G401.6 (cell line): ENCODE data around the gene RIC3.

Source experiments
- FAIRE-seq: peaks from 2 replicates; lab custom pipeline; 2012; peaks lifted over from hg19 to GRCh38; lab: Jason Lieb, UNC

The RIC3 gene

GRCh38 chr11:8168485-8169257, at the start of gene RIC3:
RIC3 (minus strand) TSS chr11:8169025; CDS start chr11:8168989, 36 bp downstream.
- no peak for FAIRE-seq

DNA sequence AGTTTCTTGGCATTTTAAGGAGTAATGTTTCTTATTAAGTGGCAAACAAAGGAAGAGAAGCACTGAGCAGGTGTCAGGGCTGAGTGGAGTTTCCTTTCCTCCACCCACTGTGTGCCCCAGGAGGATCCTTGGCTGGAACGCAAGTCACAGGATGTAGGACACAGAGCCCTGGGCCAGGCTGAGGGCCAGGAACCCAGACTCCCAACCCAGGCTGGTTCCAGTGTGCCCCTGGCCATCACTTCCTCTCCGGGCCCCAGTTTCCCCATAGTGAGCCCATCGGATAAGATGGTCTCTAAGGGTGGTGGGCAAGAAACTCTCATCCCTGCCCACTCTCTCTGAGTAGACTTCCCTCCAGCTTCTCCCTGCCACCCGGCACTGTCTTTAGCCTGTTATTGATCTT, 49.6 kb upstream of the RIC3 start:
- no peak for FAIRE-seq

DNA sequence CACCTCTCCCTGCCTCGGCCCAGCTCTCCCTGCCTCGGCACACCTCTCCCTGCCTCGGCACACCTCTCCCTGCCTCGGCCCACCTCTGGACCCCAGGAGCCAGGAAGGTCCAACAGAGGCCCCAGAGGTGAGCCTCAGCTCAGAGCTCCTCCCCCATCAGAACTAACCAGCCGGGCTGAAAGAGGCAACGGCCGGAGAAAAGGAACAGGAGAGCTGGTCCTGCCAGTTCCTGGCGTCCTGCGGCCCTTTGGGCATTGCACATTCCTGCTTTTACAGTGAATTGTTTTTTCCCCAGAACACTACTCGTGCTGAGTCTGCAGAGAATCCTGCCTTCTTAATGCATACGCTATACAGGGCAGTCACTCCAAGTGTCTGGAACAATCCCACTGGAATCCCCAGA, 49.1 kb upstream of the RIC3 start:
- FAIRE-seq = no peak

DNA sequence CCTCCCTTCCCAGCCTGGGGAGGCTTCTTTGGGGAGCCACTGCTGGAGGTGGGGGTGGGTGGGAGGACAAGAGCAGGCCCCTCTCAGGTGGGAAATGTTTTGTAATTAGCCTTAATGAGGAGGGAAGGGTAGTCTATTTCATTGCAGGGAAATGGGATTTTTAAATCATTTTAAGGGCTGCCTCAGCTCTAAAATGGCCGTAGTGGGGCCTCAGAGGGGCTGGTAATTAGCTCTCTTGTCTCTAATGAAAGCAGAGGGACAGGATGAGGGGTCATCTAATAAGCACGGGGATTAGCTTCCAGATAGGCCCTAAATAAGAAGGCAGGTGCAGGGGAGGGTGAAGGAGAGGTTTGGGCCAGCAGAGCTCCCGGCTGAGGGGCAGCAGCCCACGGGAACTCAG, 48.3 kb upstream of the RIC3 start:
- no peak for FAIRE-seq

DNA sequence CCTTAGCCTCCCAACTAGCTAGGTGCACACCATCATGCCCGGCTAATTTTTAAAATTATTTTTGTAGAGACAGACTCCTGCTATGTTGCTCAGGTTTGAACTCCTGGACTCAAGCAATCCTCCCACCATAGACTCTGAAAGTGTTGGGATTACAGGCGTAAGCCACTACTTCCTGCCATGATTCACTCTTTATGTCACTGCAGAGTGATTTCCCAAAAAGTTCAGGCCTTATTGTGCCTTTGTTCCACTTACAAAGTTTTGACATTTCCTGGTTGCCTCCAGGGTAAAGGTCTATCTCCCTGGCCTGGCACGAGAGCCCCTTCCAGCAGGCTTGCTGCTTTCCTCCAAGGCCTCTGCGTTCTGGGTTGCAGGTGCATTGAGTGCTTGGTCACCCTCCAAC, 44.6 kb upstream of the RIC3 start:
- no peak for FAIRE-seq

GRCh38 chr11:8209208-8209807, 40.5 kb upstream of the RIC3 start:
- FAIRE-seq = no peak

GRCh38 chr11:8207080-8208000, 38.5 kb upstream of the RIC3 start:
- no peak for FAIRE-seq

GRCh38 chr11:8206251-8207079, 37.6 kb upstream of the RIC3 start:
- no peak for FAIRE-seq

DNA sequence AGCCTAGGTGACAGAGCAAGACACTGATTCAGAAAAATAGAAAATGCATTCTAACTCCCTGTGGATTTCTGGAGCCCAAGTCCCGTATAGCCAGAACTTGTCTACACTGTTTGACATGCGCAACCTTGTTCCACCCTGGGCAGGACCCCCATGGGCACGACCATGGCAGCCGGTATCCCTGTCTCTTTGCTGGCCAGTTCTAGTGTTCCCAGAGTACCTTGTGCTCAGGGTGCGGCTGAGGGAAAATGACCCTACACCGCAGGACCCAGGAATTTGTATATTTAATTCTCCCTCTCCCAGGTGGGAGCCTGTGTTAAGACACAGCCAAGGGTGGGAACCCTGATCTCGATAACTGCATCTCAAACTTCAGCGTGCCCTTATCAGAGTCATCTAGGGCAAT, 36.7 kb upstream of the RIC3 start:
- FAIRE-seq = no peak

GRCh38 chr11:8204596-8204995, 35.8 kb upstream of the RIC3 start:
- no peak for FAIRE-seq

GRCh38 chr11:8204025-8204424, 35.2 kb upstream of the RIC3 start:
- no peak for FAIRE-seq

DNA sequence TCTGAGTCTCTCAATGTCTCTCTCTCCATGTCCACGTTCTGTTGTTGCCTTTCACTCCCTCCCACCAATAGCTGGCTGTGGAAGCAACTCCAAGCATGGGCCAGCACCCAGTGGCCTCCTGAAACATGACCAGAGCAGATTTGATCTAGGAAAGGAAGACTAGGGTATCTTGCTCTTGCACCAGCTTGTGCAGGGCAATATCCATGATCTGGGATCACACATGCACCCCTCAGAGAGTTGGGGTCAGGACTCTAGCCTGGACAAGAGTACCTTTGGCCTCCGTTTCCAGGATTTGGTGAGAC, 34.5 kb upstream of the RIC3 start:
- FAIRE-seq = no peak

- FAIRE-seq = no peak
Observed at GRCh38 chr11:8202516-8203413, 33.9 kb upstream of the RIC3 start.

DNA sequence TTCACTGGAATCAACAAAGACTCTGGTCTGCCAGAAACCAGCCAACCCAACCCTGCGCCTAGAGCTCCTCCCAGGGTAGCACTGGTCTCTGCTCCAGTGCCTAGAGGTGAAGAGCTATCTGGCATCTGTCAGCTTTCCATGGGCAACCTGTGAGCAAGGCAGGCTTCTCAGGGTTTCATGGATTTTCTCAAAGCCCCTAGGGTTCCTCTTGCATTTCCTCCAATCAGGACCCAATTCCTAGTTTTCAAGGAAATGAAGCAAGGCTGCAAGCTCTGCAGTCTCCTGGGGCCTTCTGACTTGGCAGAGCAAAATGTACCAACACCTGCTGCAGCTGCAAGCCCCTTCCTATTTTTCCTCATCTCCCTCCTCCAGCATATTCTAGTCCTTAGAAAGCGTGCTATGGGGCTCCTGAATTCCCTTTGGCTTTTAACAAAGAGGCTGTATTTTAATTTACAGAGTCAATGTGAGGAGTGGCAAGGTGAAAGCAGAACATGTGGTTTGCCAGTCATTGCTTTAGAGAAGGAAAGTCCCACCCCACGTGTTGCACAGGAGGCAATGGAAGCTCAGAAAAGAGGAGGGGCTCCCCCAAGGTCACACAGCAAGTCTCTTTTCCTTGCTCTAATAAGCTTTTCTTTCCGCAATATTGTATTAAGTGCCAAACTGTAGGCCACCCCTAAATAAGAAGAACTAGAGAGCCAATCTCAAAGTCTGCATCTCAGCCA, 33.0 kb upstream of the RIC3 start:
- FAIRE-seq = no peak

GRCh38 chr11:8199676-8200075, 30.9 kb upstream of the RIC3 start:
- no peak for FAIRE-seq

DNA sequence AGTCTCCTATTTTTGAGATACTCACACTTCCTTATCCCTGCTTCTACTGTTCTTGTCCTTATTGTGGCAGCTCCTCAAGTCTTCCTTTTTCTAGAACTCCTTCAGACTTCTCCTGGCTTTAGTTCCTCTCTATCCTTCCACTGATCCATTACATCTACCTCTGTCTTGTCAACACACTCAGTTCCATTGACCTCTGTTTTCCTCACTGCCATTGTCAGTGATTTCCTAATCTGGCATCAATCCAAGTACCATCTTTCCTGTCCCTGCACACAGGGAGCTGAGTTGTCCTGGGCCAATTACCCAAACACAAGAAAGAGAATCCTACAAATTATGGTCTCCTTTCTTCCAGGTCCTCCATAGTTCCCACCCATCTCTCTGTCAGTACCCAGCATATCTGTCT, 27.9 kb upstream of the RIC3 start:
- no peak for FAIRE-seq

DNA sequence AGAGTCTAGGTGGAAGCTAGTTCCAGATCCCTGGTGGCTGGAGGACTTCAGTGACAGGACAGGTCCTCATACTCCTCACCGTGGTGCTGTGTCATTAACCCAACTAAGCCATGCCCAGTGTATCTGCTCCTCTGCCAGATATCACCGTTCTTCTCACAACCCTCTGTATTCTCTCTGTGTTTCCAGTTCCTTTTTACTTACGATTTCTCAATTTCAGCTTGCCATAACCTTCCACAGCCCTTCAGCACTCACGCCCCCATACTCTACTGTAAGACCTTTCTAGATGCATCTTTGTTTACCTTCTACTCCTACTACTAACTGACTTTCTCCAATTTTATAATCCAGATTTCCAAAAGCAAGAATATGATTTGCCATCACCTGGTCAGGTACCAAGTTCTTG, 26.1 kb upstream of the RIC3 start:
- no peak for FAIRE-seq

- no peak for FAIRE-seq
Observed at GRCh38 chr11:8192896-8193209, 24.0 kb upstream of the RIC3 start.

DNA sequence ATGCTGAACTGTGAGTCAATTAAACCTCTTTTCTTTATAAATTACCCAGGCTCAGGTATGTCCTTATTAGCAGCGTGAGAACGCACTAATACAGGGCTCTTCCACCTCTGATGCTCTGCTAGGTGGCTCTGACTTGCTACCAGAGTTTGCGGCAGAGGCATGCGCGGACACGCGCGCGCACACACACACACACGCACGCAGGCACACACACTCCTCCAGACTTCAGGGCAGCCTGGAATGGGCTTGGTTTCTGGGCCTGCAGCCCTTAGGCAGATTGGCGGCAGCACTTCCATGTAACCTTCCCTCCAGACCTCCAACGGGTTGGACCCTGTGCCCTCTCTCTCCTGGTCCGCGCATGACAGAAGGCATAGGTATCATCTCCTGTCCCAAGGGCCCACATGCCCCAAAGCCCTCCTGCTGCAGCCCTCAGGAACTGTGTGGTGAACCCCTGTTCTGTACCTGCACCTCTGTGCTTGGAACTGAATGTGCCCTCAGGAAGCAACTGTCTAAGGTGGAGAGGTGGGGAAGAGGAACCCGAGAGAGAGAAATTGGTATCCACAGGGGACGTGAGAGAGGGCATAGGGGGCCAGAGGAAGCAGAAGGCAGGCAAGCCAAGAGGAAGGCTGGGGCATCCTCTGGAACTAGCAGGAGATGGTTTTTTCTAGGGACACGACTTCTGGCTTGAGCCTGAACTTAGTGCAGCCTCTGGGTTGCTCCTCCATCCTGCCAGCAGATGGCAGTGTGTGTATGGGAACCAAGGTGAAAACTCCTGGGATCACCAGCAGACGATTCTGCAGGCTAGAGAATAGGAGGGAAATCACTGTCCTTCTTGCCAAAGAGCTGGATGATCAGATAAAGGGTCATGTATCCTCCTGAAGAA, 23.4 kb upstream of the RIC3 start:
- FAIRE-seq = peak; percentile 82

DNA sequence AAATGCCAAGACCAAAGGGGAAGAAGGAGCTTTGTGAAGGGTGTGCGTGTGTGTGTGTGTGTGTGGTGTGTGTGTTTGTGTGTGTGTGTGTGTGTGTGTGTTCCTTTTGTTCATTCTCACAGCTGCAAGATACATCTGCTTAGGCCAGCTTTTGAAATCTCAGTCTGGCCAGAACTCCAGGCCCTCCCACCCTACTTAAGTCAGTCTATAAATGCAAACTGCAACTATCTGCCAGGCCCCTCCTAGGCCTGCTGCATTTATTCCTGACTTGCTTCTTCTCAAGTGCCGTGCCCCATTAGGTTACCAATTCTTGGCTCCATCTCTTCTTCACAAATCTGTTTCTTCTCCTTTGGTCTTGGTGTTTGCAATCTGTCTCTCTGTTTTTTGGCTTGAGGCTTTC, 21.6 kb upstream of the RIC3 start:
- no peak for FAIRE-seq
